HG03378 (cell line): Measurements from ENCODE around the gene PCDHA7.
"Not testable (repeated sequence)": the region's sequence is repeated elsewhere in the genome, so short reads cannot be mapped to it uniquely, and the experiment has no call there.

Experiments
- ATAC-seq: cut with Tn5 transposase; IDR thresholded peaks from one replicate; pipeline ENCODE4 v1.9.1; 2021; ENCODE audit warnings: mild to moderate bottlenecking, moderate library complexity; ENCODE audit not compliant: unreplicated experiment

The PCDHA7 gene

GRCh38 chr5:140862441-140863295 lies 28.6 kb downstream of the PCDHA7 start:
- no peak for ATAC-seq

- no peak for ATAC-seq
Observed at GRCh38 chr5:140868721-140869554, 34.9 kb downstream of the PCDHA7 start, which contains the start of gene PCDHA11. Gene PCDHA11, plus strand, starts transcription at chr5:140868957. Its CDS starts 147 bp downstream, at chr5:140869104.

GRCh38 chr5:140869555-140869886 lies 35.5 kb downstream of the PCDHA7 start:
- ATAC-seq: no peak

- ATAC-seq: no peak
Observed at GRCh38 chr5:140870221-140871201, 36.4 kb downstream of the PCDHA7 start.

- no peak for ATAC-seq
Observed at GRCh38 chr5:140875085-140876065, 41.3 kb downstream of the PCDHA7 start, which contains the start of gene PCDHA12. Gene PCDHA12, plus strand, starts transcription at chr5:140875308. Its CDS starts 165 bp downstream, at chr5:140875473.

GRCh38 chr5:140876541-140877261 lies 42.6 kb downstream of the PCDHA7 start:
- not testable (repeated sequence) for ATAC-seq

GRCh38 chr5:140877262-140877581 lies 43.2 kb downstream of the PCDHA7 start:
- no peak for ATAC-seq

- no peak for ATAC-seq
Observed at GRCh38 chr5:140881889-140882590, 48.0 kb downstream of the PCDHA7 start, which contains the start of gene PCDHA13. Gene PCDHA13, plus strand, starts transcription at chr5:140882124. Its CDS starts 145 bp downstream, at chr5:140882269.

- no peak for ATAC-seq
Observed at GRCh38 chr5:140882591-140882899, 48.5 kb downstream of the PCDHA7 start.

- no peak for ATAC-seq
Observed at GRCh38 chr5:140883373-140883772, 49.3 kb downstream of the PCDHA7 start.

GRCh38 chr5:140883927-140884697 lies 50.0 kb downstream of the PCDHA7 start:
- no peak for ATAC-seq
